PC-9 (cell line): ENCODE results near the gene EFHC1. TPM values are rescaled to one million over a fixed set of nuclear protein-coding genes. Genes with fewer than 3 reads are reported as not detected.

Experiments
- BruUV-seq: library from RNA; stranded (reverse); fragments of 400-500 nt; replicated peaks from 2 replicates; lab custom pipeline; 2021; lab: Mats Ljungman, UMichigan
- CTCF ChIA-PET: fragments of 300-600 bp; sonication (Branson Sonifier 250); formaldehyde crosslinking; loops from one replicate; lab custom pipeline; 2022; ENCODE audit warnings: antibody characterized with exemption; lab: Charles Lee
- POLR2A ChIA-PET: fragments of 300-600 bp; sonication (Branson Sonifier 250); formaldehyde crosslinking; loops from one replicate; lab custom pipeline; 2022; ENCODE audit warnings: antibody characterized with exemption; ENCODE audit not compliant: unreplicated experiment; lab: Charles Lee
- DNase-seq, 2 experiments: peaks; one replicate each; pipeline versions ENCODE4 v3.0.0 to v3.0.0-alpha.2; 2015 to 2022; ENCODE audit warnings: mixed read lengths in 1 of 2
- H2AFZ ChIP-seq: fragments of 200-600 bp; sonication (generic); 2 replicates; pipeline ENCODE4 v1.8.1; 2017; ENCODE audit warnings: antibody characterized with exemption
- H3F3A ChIP-seq: fragments of 200-600 bp; sonication (generic); 2 replicates; pipeline ENCODE4 v1.8.1; 2017; ENCODE audit warnings: antibody characterized with exemption, mild to moderate bottlenecking, low read depth; ENCODE audit not compliant: insufficient read depth
- H3K27ac ChIP-seq: fragments of 200-600 bp; sonication (generic); 2 replicates; pipeline ENCODE4 v1.6.1; 2016; ENCODE audit warnings: mixed run types
- H3K27me3 ChIP-seq: fragments of 200-600 bp; sonication (generic); 2 replicates; pipeline ENCODE4 v1.6.1; 2016; ENCODE audit warnings: low read depth, mixed run types; ENCODE audit not compliant: insufficient read depth
- H3K36me3 ChIP-seq: fragments of 200-600 bp; sonication (generic); 2 replicates; pipeline ENCODE4 v1.6.1; 2016; ENCODE audit warnings: low read depth, mixed run types
- H3K4me1 ChIP-seq: fragments of 200-600 bp; sonication (generic); replicated peaks from 2 replicates; pipeline ENCODE4 v1.6.1; 2016; ENCODE audit warnings: mixed run types; ENCODE audit not compliant: insufficient read depth
- H3K4me2 ChIP-seq: fragments of 200-600 bp; sonication (generic); 2 replicates; pipeline ENCODE4 v1.6.1; 2017; ENCODE audit warnings: mixed run types
- H3K4me3 ChIP-seq: fragments of 200-600 bp; sonication (generic); 2 replicates; pipeline ENCODE4 v1.6.1; 2016; ENCODE audit warnings: mixed run types
- H3K79me2 ChIP-seq: fragments of 200-600 bp; sonication (generic); 2 replicates; pipeline ENCODE4 v1.6.1; 2017; ENCODE audit warnings: low read depth, mixed run types
- H3K9me2 ChIP-seq: fragments of 200-600 bp; sonication (generic); 2 replicates; pipeline ENCODE4 v1.8.1; 2017; ENCODE audit warnings: mild to moderate bottlenecking; ENCODE audit not compliant: insufficient read depth
- H3K9me3 ChIP-seq: fragments of 200-600 bp; sonication (generic); 2 replicates; pipeline ENCODE4 v1.8.1; 2016; ENCODE audit warnings: low read depth; ENCODE audit not compliant: insufficient read depth
- H4K20me1 ChIP-seq: fragments of 200-600 bp; sonication (generic); 2 replicates; pipeline ENCODE4 v1.8.1; 2017; ENCODE audit not compliant: insufficient read depth
- EZH2 ChIP-seq: fragments of 200-600 bp; sonication (generic); IDR thresholded peaks from 2 replicates; pipeline ENCODE4 v1.8.0; 2017; ENCODE audit warnings: antibody characterized with exemption, low read depth
- intact Hi-C: fragments of 100-400 bp; cut with micrococcal nuclease; formaldehyde crosslinking; loops from one replicate; pipeline ENCODE4 v1.10.0; 2022; ENCODE audit not compliant: unreplicated experiment
- total RNA-seq: library from RNA; stranded (reverse); gene quantifications from 2 replicates; pipeline ENCODE4 v1.2.3, GENCODE V29; 2021
- TF ChIP-seq, protein P1 (sequence below): fragments of 200-600 bp; sonication (generic); conservative IDR thresholded peaks from 2 replicates; pipeline ENCODE4 v1.6.1; 2017; ENCODE audit warnings: mixed run types, antibody characterized with exemption, mild to moderate bottlenecking, moderate library complexity

EFHC1 gene
- total RNA-seq, 1 experiment from 2014 or later = 45.0 TPM

DNA sequence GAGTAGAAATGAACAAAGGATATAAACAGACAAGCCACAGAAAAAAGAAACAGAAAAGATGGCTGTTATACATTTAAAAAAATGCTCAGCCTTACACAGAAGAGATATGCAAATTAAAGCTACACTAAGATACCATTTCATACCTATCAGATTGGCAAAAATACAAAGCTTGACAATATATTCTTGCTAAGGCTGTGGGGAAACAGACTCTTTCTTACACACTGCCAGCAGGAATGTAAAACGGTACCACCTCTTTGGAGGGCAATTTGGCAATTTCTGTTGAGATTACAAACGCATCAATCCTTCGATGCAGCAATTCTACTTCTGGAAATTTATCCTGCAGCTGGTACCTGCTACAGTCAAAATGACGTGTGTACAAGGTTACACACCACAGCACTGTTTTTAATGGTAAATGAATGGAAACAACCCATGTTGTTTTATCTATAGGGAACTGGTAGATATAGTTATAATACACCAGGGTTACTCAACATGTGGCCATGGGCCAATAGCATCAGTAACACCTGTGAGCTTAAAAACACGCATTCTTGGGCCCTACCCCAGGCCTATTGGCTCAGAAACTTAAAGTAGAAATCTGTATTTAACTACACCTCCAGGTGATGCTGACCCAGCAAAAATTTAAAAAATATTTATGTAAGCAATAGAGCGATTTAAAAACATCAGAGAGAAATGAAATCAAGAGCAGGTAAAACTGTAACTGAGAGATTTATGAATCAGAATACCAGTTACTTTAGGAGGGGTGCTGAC, 103.4 kb downstream of the EFHC1 start:
- ChIA-PET CTCF (no interaction called here), POLR2A (interaction anchor here (0.6 to 0.7 kb wide), 2 partner anchors 9 to 82 kb away, joined by 3 to 6 read pairs; no protein-coding TSS in a partner anchor)
- Histone ChIP-seq H3K4me1 (peaks cover 11% of the 10 kb centered on the region; the same call in 1 of the 2 replicates), H3K9me3 (no peaks in the 10 kb centered on the region), H3K36me3 (no peaks in the 10 kb centered on the region), H3K27ac (no peak overlapping the region), H3K27me3 (no peaks in the 10 kb centered on the region), H2AFZ (no peak overlapping the region), H3K4me3 (no peak overlapping the region), H3K4me2 (no peak overlapping the region), H3K9me2 (no peaks in the 10 kb centered on the region), H3F3A (peaks cover 11% of the 10 kb centered on the region; the same call in 1 of the 2 replicates), H3K79me2 (no peaks in the 10 kb centered on the region), H4K20me1 (no peaks in the 10 kb centered on the region)
- DNase-seq = no peak
- intact Hi-C loops = loop anchor here (2.0 kb wide), 1 partner anchor 15 kb away; no protein-coding TSS in a partner anchor
- TF ChIP-seq, protein P1, sequence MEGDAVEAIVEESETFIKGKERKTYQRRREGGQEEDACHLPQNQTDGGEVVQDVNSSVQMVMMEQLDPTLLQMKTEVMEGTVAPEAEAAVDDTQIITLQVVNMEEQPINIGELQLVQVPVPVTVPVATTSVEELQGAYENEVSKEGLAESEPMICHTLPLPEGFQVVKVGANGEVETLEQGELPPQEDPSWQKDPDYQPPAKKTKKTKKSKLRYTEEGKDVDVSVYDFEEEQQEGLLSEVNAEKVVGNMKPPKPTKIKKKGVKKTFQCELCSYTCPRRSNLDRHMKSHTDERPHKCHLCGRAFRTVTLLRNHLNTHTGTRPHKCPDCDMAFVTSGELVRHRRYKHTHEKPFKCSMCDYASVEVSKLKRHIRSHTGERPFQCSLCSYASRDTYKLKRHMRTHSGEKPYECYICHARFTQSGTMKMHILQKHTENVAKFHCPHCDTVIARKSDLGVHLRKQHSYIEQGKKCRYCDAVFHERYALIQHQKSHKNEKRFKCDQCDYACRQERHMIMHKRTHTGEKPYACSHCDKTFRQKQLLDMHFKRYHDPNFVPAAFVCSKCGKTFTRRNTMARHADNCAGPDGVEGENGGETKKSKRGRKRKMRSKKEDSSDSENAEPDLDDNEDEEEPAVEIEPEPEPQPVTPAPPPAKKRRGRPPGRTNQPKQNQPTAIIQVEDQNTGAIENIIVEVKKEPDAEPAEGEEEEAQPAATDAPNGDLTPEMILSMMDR = no peak
- no peak for TF ChIP-seq EZH2
- no TSS peak for BruUV-seq

DNA sequence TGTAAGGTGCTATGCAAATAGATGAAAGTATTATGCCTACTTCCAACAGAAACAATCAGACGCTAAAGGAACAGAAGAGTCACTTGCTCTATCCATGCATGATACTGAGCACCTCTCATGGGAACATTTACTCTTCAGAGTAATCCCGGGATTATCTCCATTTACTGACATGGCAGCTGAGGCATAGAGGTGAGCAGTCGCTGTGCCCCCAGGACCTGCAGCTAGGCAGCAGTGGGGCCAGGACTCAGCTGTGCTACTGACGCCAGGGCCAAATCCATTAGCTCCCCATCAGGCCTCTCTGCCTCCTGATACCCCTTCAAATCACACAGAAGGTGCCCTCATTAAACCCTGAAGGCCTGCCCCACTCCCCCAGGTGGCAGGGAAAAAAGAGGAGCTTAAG, 104.8 kb downstream of the EFHC1 start:
- no peaks in the 10 kb centered on the region for H3K27me3 ChIP-seq
- no peak overlapping the region for H3K4me2 ChIP-seq
- TF ChIP-seq, protein P1 = no peak
- no peak for TF ChIP-seq EZH2
- no peak overlapping the region for H2AFZ ChIP-seq
- H3K9me2 ChIP-seq = no peaks in the 10 kb centered on the region
- H3K4me1 ChIP-seq = peaks cover 11% of the 10 kb centered on the region; the same call in 1 of the 2 replicates
- H3K9me3 ChIP-seq = no peaks in the 10 kb centered on the region
- H3K36me3 ChIP-seq = no peaks in the 10 kb centered on the region
- no TSS peak for BruUV-seq
- no peak for DNase-seq
- no peak overlapping the region for H3K27ac ChIP-seq
- no peaks in the 10 kb centered on the region for H4K20me1 ChIP-seq
- intact Hi-C loops = no loop called here
- no peak overlapping the region for H3K4me3 ChIP-seq
- peaks cover 7% of the 10 kb centered on the region; the same call in 1 of the 2 replicates for H3F3A ChIP-seq
- no peaks in the 10 kb centered on the region for H3K79me2 ChIP-seq
- CTCF ChIA-PET = no interaction called here
- POLR2A ChIA-PET = no interaction called here

DNA sequence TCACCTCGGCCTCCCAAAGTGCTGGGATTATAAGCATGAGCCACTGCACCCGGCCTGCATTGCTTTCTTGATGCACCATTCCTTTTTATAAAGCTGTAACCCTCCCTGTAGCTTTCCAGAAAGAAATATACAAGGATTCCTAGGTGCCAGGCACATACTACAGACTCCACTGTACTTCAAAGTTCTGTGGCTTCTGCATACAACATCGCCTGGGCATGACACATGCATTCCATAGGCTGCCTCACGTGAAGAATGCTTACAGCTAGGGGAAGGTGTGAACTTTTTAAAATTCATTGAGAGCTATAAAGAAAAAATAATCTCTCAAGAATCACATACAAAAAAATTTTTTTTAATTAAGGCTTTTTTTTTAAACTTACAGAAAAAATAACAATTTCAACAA, 106.5 kb downstream of the EFHC1 start:
- Histone ChIP-seq H3K9me2 (no peaks in the 10 kb centered on the region), H3K36me3 (no peaks in the 10 kb centered on the region), H3K4me3 (no peak overlapping the region), H3K27me3 (no peaks in the 10 kb centered on the region), H4K20me1 (no peaks in the 10 kb centered on the region), H3K79me2 (no peaks in the 10 kb centered on the region), H3K27ac (no peak overlapping the region), H3K9me3 (no peaks in the 10 kb centered on the region), H3K4me1 (peaks cover 11% of the 10 kb centered on the region; the same call in 1 of the 2 replicates), H3F3A (peaks cover 7% of the 10 kb centered on the region; the same call in 1 of the 2 replicates), H2AFZ (no peak overlapping the region), H3K4me2 (no peak overlapping the region)
- TF ChIP-seq, protein P1 = no peak
- TF ChIP-seq EZH2 = no peak
- no TSS peak for BruUV-seq
- DNase-seq = no peak
- intact Hi-C loops = no loop called here
- ChIA-PET POLR2A (interaction anchor here (0.6 kb wide), 1 partner anchor 803 kb away, joined by 4 read pairs; no protein-coding TSS in a partner anchor), CTCF (no interaction called here)
